Measurements from ENCODE around the gene MYO18A.

DNA sequence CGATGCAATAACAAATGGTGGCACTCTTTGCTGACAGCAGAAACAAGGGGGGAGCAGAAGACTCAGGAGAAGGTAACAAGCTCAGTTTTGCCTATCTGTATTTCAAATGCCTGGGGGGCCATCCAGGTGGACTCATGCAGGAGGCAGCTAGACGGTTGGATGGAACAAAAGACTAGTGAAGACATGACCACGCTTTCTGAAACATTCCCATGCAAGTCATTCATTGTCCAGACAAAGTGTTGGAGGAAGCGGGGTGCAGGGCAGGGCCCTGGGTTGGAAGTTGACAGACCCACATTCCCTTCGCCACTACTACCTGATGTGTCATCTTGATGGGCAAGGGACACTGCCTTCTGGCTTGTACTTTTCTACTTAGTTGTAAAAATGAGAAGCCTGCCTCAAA lies 36.7 kb upstream of the MYO18A start:
- no peak for TF ChIP-seq POLR2A (IDR thresholded peaks at IDR 0.05)
- TF ChIP-seq, protein P1, sequence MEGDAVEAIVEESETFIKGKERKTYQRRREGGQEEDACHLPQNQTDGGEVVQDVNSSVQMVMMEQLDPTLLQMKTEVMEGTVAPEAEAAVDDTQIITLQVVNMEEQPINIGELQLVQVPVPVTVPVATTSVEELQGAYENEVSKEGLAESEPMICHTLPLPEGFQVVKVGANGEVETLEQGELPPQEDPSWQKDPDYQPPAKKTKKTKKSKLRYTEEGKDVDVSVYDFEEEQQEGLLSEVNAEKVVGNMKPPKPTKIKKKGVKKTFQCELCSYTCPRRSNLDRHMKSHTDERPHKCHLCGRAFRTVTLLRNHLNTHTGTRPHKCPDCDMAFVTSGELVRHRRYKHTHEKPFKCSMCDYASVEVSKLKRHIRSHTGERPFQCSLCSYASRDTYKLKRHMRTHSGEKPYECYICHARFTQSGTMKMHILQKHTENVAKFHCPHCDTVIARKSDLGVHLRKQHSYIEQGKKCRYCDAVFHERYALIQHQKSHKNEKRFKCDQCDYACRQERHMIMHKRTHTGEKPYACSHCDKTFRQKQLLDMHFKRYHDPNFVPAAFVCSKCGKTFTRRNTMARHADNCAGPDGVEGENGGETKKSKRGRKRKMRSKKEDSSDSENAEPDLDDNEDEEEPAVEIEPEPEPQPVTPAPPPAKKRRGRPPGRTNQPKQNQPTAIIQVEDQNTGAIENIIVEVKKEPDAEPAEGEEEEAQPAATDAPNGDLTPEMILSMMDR (IDR thresholded peaks at IDR 0.05) = no peak
